B cell (primary cell): ENCODE data around the gene TUBB4B. TPM values are rescaled to one million over a fixed set of nuclear protein-coding genes. Genes with fewer than 3 reads are reported as not detected.

ENCODE experiments used
- ATAC-seq: fragments of 200-7000 bp; cut with Tn5 transposase; one replicate; pipeline ENCODE4 v1.10.0; 2021; ENCODE audit warnings: low read depth, mild to moderate bottlenecking, moderate number of reproducible peaks, moderate library complexity
- CTCF ChIA-PET: fragments of 350-600 bp; sonication (Branson Sonifier 250); formaldehyde crosslinking; loops from one replicate; lab custom pipeline; 2021; ENCODE audit warnings: antibody characterized with exemption, inconsistent platforms; lab: Charles Lee
- POLR2A ChIA-PET: fragments of 350-600 bp; sonication (Branson Sonifier 250); formaldehyde crosslinking; loops from one replicate; lab custom pipeline; 2021; ENCODE audit warnings: antibody characterized with exemption; lab: Charles Lee
- DNase-seq: peaks from one replicate; pipeline ENCODE4 v3.0.0; 2013
- H2AFZ ChIP-seq: 2 replicates; pipeline ENCODE4 v1.6.1; 2012; ENCODE audit warnings: mild to moderate bottlenecking, low read depth, low read length; ENCODE audit not compliant: insufficient read depth, poor library complexity, severe bottlenecking
- H3K27ac ChIP-seq, 2 donors: 1 replicate in 1 of 2; 2 replicates in 1 of 2; pipeline ENCODE4 v1.5.1; 2012 to 2013; ENCODE audit warnings: low read length in 2 of 2, mild to moderate bottlenecking in 2 of 2, moderate library complexity in 1 of 2
- H3K27me3 ChIP-seq, 4 experiments: fragments of 200-600 bp in 1 of 4; sonication (generic) in 1 of 4; replicated peaks in 1 of 4; 1 replicate in 2 of 4; 2 replicates in 2 of 4; pipeline versions ENCODE4 v1.6.1 to v1.7.0; 2013 to 2016; ENCODE audit warnings: low read length in 3 of 4, mild to moderate bottlenecking in 2 of 4, mixed read lengths in 1 of 4, moderate library complexity in 1 of 4; ENCODE audit not compliant: insufficient read depth in 4 of 4, control insufficient read depth in 3 of 4; ENCODE audit errors: control extremely low read depth in 1 of 4
- H3K36me3 ChIP-seq, 2 experiments: replicated peaks in 1 of 2; 1 replicate in 1 of 2; 2 replicates in 1 of 2; pipeline versions ENCODE4 v1.6.1 to v1.7.1; 2013; ENCODE audit warnings: low read length in 1 of 2; ENCODE audit not compliant: insufficient read depth in 2 of 2, control insufficient read depth in 1 of 2; ENCODE audit errors: control extremely low read depth in 1 of 2, extremely low read depth in 1 of 2
- H3K4me1 ChIP-seq, 2 donors: fragments of 200-600 bp in 1 of 2; sonication (generic) in 1 of 2; 1 replicate in 1 of 2; 2 replicates in 1 of 2; pipeline versions ENCODE4 v1.5.1 to v1.6.1; 2013 to 2017; ENCODE audit warnings: low read length in 2 of 2; ENCODE audit not compliant: control insufficient read depth in 2 of 2, insufficient read depth in 2 of 2
- H3K4me2 ChIP-seq: replicated peaks from 2 replicates; pipeline ENCODE3; 2012; ENCODE audit warnings: mild to moderate bottlenecking, low read depth, low read length; ENCODE audit not compliant: poor library complexity, severe bottlenecking
- H3K4me3 ChIP-seq, 5 experiments: fragments of 200-600 bp in 1 of 5; sonication (generic) in 1 of 5; 1 replicate in 3 of 5; 2 replicates in 2 of 5; pipeline versions ENCODE4 v1.5.1 to v1.7.0; 2011 to 2016; ENCODE audit warnings: low read length in 4 of 5, mild to moderate bottlenecking in 4 of 5, low read depth in 2 of 5, control low read depth in 1 of 5, moderate library complexity in 1 of 5; ENCODE audit not compliant: insufficient read depth in 1 of 5; ENCODE audit errors: control extremely low read depth in 1 of 5, extremely low read depth in 1 of 5
- H3K79me2 ChIP-seq: fragments of 200-600 bp; sonication (generic); one replicate; pipeline ENCODE4 v1.6.0; 2016; ENCODE audit warnings: low read length; ENCODE audit not compliant: control insufficient read depth, insufficient read depth
- H3K9ac ChIP-seq: fragments of 200-600 bp; sonication (generic); 2 replicates; pipeline ENCODE4 v1.6.1; 2017; ENCODE audit warnings: mild to moderate bottlenecking, low read length, moderate library complexity
- H3K9me3 ChIP-seq, 3 donors: one replicate each; pipeline versions ENCODE4 v1.6.1 to v1.7.1; 2013; ENCODE audit warnings: low read length in 2 of 3; ENCODE audit not compliant: control insufficient read depth in 2 of 3, insufficient read depth in 1 of 3; ENCODE audit errors: control extremely low read depth in 1 of 3
- H4K20me1 ChIP-seq: 2 replicates; pipeline ENCODE4 v1.6.0; 2012; ENCODE audit warnings: mild to moderate bottlenecking, low read length; ENCODE audit not compliant: insufficient read depth, control insufficient read depth, poor library complexity, severe bottlenecking
- H3K27ac Mint-ChIP-seq: one replicate; pipeline ENCODE4 v1.8.0; 2021; ENCODE audit warnings: mixed read lengths
- H3K27me3 Mint-ChIP-seq: one replicate; pipeline ENCODE4 v1.8.0; 2021; ENCODE audit warnings: mixed read lengths
- H3K4me1 Mint-ChIP-seq: one replicate; pipeline ENCODE4 v1.8.0; 2021; ENCODE audit warnings: mixed read lengths
- H3K4me3 Mint-ChIP-seq: one replicate; pipeline ENCODE4 v1.8.0; 2021; ENCODE audit warnings: mixed read lengths
- H3K9me3 Mint-ChIP-seq: one replicate; pipeline ENCODE4 v1.8.0; 2022; ENCODE audit warnings: mixed read lengths; ENCODE audit not compliant: insufficient read depth
- EZH2 ChIP-seq: IDR thresholded peaks from 2 replicates; pipeline ENCODE4 v1.6.1; 2012; ENCODE audit warnings: borderline replicate concordance, low read depth, mild to moderate bottlenecking, moderate library complexity, low read length; ENCODE audit not compliant: insufficient read depth, poor library complexity, severe bottlenecking
- WGBS: methylation state at CpG from one replicate; pipeline ENCODE4 v1.1.5; 2013; ENCODE audit warnings: missing lambda C conversion rate; ENCODE audit not compliant: insufficient coverage; 5-methylcytosine and 5-hydroxymethylcytosine counted together
- intact Hi-C: fragments of 100-400 bp; cut with micrococcal nuclease; formaldehyde crosslinking; loops from one replicate; pipeline ENCODE4 v1.10.0; 2022
- polyA plus RNA-seq: library from polyadenylated mRNA; depleted of rRNA; stranded (reverse); fragments of >200 nt; gene quantifications from 2 replicates; pipeline ENCODE4 v1.2.3, GENCODE V29; 2012
- total RNA-seq, 2 donors: library from RNA; stranded (reverse); fragments of 120-200 nt in 1 of 2; gene quantifications; 1 replicate in 1 of 2; 2 replicates in 1 of 2; pipeline versions ENCODE4 v1.2.3 to v1.2.4, GENCODE V29; 2013 to 2022
- TF ChIP-seq, protein P1 (sequence below): fragments of 200-600 bp; IDR thresholded peaks from one replicate; pipeline ENCODE4 v1.8.0; 2022; ENCODE audit warnings: antibody characterized with exemption, mild to moderate bottlenecking

Gene TUBB4B
- total and polyA plus RNA-seq, 2 donors (not counting 1 experiment from before 2014, with no cell fraction given) = 110 to 261 TPM

DNA sequence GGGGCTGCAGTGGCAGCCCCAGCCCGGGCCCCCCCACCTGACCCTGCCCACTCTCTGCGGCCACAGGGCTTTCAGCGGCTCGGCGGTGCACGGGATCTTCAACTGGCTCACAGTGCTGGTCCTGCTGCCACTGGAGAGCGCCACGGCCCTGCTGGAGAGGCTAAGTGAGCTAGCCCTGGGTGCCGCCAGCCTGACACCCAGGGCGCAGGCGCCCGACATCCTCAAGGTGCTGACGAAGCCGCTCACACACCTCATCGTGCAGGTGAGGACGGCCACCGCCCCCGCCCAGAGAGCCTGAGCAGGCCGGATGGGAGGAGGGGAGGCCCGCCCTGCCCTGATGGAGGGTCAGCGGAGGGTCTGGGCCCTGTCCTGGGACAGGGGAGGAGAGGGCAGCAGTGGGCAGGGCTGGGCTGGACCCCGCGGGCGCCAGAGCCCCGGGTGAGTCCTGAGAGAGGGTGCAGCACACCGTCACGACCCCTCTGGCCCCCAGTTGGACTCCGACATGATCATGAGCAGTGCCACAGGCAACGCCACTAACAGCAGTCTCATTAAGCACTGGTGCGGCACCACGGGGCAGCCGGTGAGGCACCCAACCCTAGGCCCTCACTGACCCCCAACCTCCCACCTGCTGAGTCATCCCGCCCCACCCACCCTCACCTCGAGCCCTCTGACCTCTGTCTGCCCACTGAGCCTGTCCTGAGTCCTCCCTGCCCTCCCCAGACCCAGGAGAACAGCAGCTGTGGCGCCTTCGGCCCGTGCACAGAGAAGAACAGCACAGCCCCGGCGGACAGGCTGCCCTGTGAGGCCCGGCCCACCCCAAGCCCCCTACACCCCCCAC lies 7.7 kb upstream of the TUBB4B start:
- ATAC-seq (no peak), DNase-seq (no peak)
- H3K4me3 Mint-ChIP-seq = no peak overlapping the region
- Histone ChIP-seq H3K9me3 (peaks cover 0 to 3% (median 0%) of the 10 kb centered on the region in 3 donors), H3K4me1 (peaks cover 30 to 44% of the 10 kb centered on the region in 2 donors), H3K4me3 (no peak overlapping the region), H4K20me1 (peaks cover 9% of the 10 kb centered on the region), H3K79me2 (peaks cover 17% of the 10 kb centered on the region), H3K27ac (no peak overlapping the region), H3K4me2 (no peak overlapping the region), H3K9ac (no peak overlapping the region), H3K36me3 (no peaks in the 10 kb centered on the region), H3K27me3 (peaks cover 0 to 26% (median 2%) of the 10 kb centered on the region in 4 experiments), H2AFZ (no peak overlapping the region)
- POLR2A ChIA-PET = interaction anchor here (0.6 kb wide), 1 partner anchor 501 kb away, joined by 5 read pairs; no protein-coding TSS in a partner anchor
- intact Hi-C loops = no loop called here
- no peaks in the 10 kb centered on the region for H3K9me3 Mint-ChIP-seq
- H3K4me1 Mint-ChIP-seq = peaks cover 28% of the 10 kb centered on the region
- WGBS = 83% methylated on average over 35 of the region's 40 CpGs
- H3K27me3 Mint-ChIP-seq = no peaks in the 10 kb centered on the region
- H3K27ac Mint-ChIP-seq = no peak overlapping the region
- CTCF ChIA-PET = no interaction called here
- TF ChIP-seq, protein P1, sequence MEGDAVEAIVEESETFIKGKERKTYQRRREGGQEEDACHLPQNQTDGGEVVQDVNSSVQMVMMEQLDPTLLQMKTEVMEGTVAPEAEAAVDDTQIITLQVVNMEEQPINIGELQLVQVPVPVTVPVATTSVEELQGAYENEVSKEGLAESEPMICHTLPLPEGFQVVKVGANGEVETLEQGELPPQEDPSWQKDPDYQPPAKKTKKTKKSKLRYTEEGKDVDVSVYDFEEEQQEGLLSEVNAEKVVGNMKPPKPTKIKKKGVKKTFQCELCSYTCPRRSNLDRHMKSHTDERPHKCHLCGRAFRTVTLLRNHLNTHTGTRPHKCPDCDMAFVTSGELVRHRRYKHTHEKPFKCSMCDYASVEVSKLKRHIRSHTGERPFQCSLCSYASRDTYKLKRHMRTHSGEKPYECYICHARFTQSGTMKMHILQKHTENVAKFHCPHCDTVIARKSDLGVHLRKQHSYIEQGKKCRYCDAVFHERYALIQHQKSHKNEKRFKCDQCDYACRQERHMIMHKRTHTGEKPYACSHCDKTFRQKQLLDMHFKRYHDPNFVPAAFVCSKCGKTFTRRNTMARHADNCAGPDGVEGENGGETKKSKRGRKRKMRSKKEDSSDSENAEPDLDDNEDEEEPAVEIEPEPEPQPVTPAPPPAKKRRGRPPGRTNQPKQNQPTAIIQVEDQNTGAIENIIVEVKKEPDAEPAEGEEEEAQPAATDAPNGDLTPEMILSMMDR = no peak
- TF ChIP-seq EZH2 = no peak
